BLaER1 treated with 17β-estradiol and CSF1 and Interleukin-3, amounts not matched to agents 10 nM and 100 nM (cell line): ENCODE data around the gene GNG14.
A peak's percentile ranks its signal among the peaks of the same experiment; 100 is the strongest.
"Not testable (repeated sequence)": the region's sequence is repeated elsewhere in the genome, so short reads cannot be mapped to it uniquely, and the experiment has no call there.

Experiments used
- H3K27ac ChIP-seq, 11 experiments: shearing (Covaris generic); formaldehyde crosslinking; 2 replicates each; pipeline ENCODE4 v1.8.1; 2022
- H3K27me3 ChIP-seq, 11 experiments: shearing (Covaris generic); formaldehyde crosslinking; 2 replicates each; pipeline ENCODE4 v1.8.1; 2022
- H3K36me3 ChIP-seq, 11 experiments: shearing (Covaris generic); formaldehyde crosslinking; 2 replicates each; pipeline ENCODE4 v1.8.1; 2022
- H3K4me1 ChIP-seq, 10 experiments: shearing (Covaris generic); formaldehyde crosslinking; 2 replicates each; pipeline ENCODE4 v1.8.1; 2022
- H3K4me2 ChIP-seq, 11 experiments: shearing (Covaris generic); formaldehyde crosslinking; 2 replicates each; pipeline ENCODE4 v1.8.1; 2022
- H3K4me3 ChIP-seq, 10 experiments: shearing (Covaris generic); formaldehyde crosslinking; 2 replicates each; pipeline ENCODE4 v1.8.1; 2022
- H3K9ac ChIP-seq, 11 experiments: shearing (Covaris generic); formaldehyde crosslinking; 2 replicates each; pipeline ENCODE4 v1.8.1; 2022
- H3K9me3 ChIP-seq, 11 experiments: shearing (Covaris generic); formaldehyde crosslinking; replicated peaks in 1 of 11; 2 replicates each; pipeline ENCODE4 v1.8.1; 2022
- H4K20me1 ChIP-seq, 11 experiments: shearing (Covaris generic); formaldehyde crosslinking; 2 replicates each; pipeline ENCODE4 v1.8.1; 2022
- Cebpa-rat ChIP-seq, 11 experiments: shearing (Covaris generic); IDR thresholded peaks; 2 replicates each; pipeline ENCODE4 v1.8.1; 2022

Gene GNG14

GRCh38 chr19:12705654-12706331 lies 18.0 kb downstream of the GNG14 start:
- H3K36me3 ChIP-seq, result peaks cover 99 to 100% (median 100%) of the 10 kb centered on the region in 11 experiments

GRCh38 chr19:12706332-12706718 lies 18.5 kb downstream of the GNG14 start:
- Histone ChIP-seq H3K4me2 (no peak overlapping the region), H3K4me3 (no peak overlapping the region), H3K9me3 (no peaks in the 10 kb centered on the region), H3K27me3 (no peaks in the 10 kb centered on the region), H3K27ac (no peak overlapping the region), H3K4me1 (no peaks in the 10 kb centered on the region), H3K9ac (0 out of 22 replicates have a peak overlapping the region, but pooled peaks of 1 of the 11 experiments have one; percentile 23), H4K20me1 (peaks cover under 1 to 98% (median 78%) of the 10 kb centered on the region in 11 experiments; a peak in 20 of 22 replicates), H3K36me3 (peaks cover 99 to 100% (median 100%) of the 10 kb centered on the region in 11 experiments)
- no peak for TF ChIP-seq Cebpa-rat (IDR thresholded peaks at IDR 0.05)

More at GRCh38 chr19:12705654-12706331, 18.0 kb downstream of the GNG14 start:
- Histone ChIP-seq H3K9ac (no peak overlapping the region), H3K4me3 (no peak overlapping the region), H3K4me1 (no peaks in the 10 kb centered on the region), H3K4me2 (no peak overlapping the region), H3K9me3 (no peaks in the 10 kb centered on the region), H3K27me3 (no peaks in the 10 kb centered on the region), H3K27ac (no peak overlapping the region), H4K20me1 (peaks cover 0 to 98% (median 78%) of the 10 kb centered on the region in 11 experiments; a peak in 19 of 22 replicates)
- no peak for TF ChIP-seq Cebpa-rat (IDR thresholded peaks at IDR 0.05)

- Histone ChIP-seq H3K9me3 (no peaks in the 10 kb centered on the region), H3K36me3 (peaks cover 96 to 98% (median 97%) of the 10 kb centered on the region in 11 experiments), H3K27ac (no peak overlapping the region), H3K9ac (no peak overlapping the region), H3K4me1 (no peaks in the 10 kb centered on the region), H3K4me2 (no peak overlapping the region), H4K20me1 (peaks cover 4 to 96% (median 72%) of the 10 kb centered on the region in 11 experiments; a peak in 20 of 22 replicates), H3K4me3 (no peak overlapping the region), H3K27me3 (no peaks in the 10 kb centered on the region)
- no peak for TF ChIP-seq Cebpa-rat (IDR thresholded peaks at IDR 0.05)
Measured at GRCh38 chr19:12708641-12709040, 20.8 kb downstream of the GNG14 start.

- no peak for TF ChIP-seq Cebpa-rat (IDR thresholded peaks at IDR 0.05)
- no peak overlapping the region for H3K4me2 ChIP-seq
- H3K27ac ChIP-seq, result no peak overlapping the region
- no peaks in the 10 kb centered on the region for H3K9me3 ChIP-seq
- H3K4me3 ChIP-seq, result no peak overlapping the region
- no peaks in the 10 kb centered on the region for H3K4me1 ChIP-seq
- H3K27me3 ChIP-seq, result no peaks in the 10 kb centered on the region
- H3K36me3 ChIP-seq, result peaks cover 96 to 98% (median 97%) of the 10 kb centered on the region in 11 experiments
- peaks cover 9 to 96% (median 80%) of the 10 kb centered on the region in 11 experiments; a peak in 20 of 22 replicates for H4K20me1 ChIP-seq
- H3K9ac ChIP-seq, result no peak overlapping the region
Measured at GRCh38 chr19:12711187-12711586, 23.4 kb downstream of the GNG14 start.

GRCh38 chr19:12712077-12712476 lies 24.3 kb downstream of the GNG14 start:
- H3K4me3 ChIP-seq, H3K27me3 ChIP-seq, H3K27ac ChIP-seq, H3K9ac ChIP-seq, H3K4me1 ChIP-seq, H3K9me3 ChIP-seq, H3K4me2 ChIP-seq: not testable (repeated sequence)
- peaks cover 15 to 96% (median 80%) of the 10 kb centered on the region in 11 experiments; a peak in 21 of 22 replicates for H4K20me1 ChIP-seq
- peaks cover 94 to 98% (median 97%) of the 10 kb centered on the region in 11 experiments for H3K36me3 ChIP-seq

GRCh38 chr19:12713304-12713703 lies 25.5 kb downstream of the GNG14 start:
- not testable (repeated sequence) for H3K4me1 ChIP-seq, H3K4me2 ChIP-seq, H3K27me3 ChIP-seq, H3K9me3 ChIP-seq, H3K27ac ChIP-seq, H3K4me3 ChIP-seq
- peaks cover 94 to 98% (median 97%) of the 10 kb centered on the region in 11 experiments for H3K36me3 ChIP-seq
- H3K9ac ChIP-seq, result 0 out of 22 replicates have a peak overlapping the region, but pooled peaks of 1 of the 11 experiments have one; percentile 9
- peaks cover 15 to 98% (median 88%) of the 10 kb centered on the region in 11 experiments; a peak in 21 of 22 replicates for H4K20me1 ChIP-seq

GRCh38 chr19:12715102-12715501 lies 27.3 kb downstream of the GNG14 start:
- no peak for TF ChIP-seq Cebpa-rat (IDR thresholded peaks at IDR 0.05)
- H3K4me1 ChIP-seq, result peaks cover 18 to 25% (median 21%) of the 10 kb centered on the region in 10 experiments
- no peak overlapping the region for H3K4me3 ChIP-seq
- peak overlapping the region in 1 of 11 experiments; percentile 19; a peak in 1 of 22 replicates for H3K9ac ChIP-seq
- H3K27ac ChIP-seq, result no peak overlapping the region
- H3K27me3 ChIP-seq, result no peaks in the 10 kb centered on the region
- H3K4me2 ChIP-seq, result no peak overlapping the region
- no peaks in the 10 kb centered on the region for H3K9me3 ChIP-seq
- peaks cover 89 to 98% (median 97%) of the 10 kb centered on the region in 11 experiments for H3K36me3 ChIP-seq
- H4K20me1 ChIP-seq, result peaks cover 15 to 98% (median 94%) of the 10 kb centered on the region in 11 experiments; a peak in 21 of 22 replicates

GRCh38 chr19:12715929-12716328 lies 28.1 kb downstream of the GNG14 start:
- Histone ChIP-seq H3K4me3 (no peak overlapping the region), H3K27me3 (no peaks in the 10 kb centered on the region), H3K9me3 (no peaks in the 10 kb centered on the region), H3K4me1 (peaks cover 24 to 31% (median 28%) of the 10 kb centered on the region in 10 experiments), H3K27ac (no peak overlapping the region), H3K4me2 (no peak overlapping the region), H3K9ac (peak overlapping the region in 4 of 11 experiments; percentile 12 to 44 (median 22); a peak in 4 of 22 replicates), H4K20me1 (peaks cover 15 to 98% (median 95%) of the 10 kb centered on the region in 11 experiments; a peak in 21 of 22 replicates), H3K36me3 (peaks cover 80 to 97% (median 94%) of the 10 kb centered on the region in 11 experiments)
- TF ChIP-seq Cebpa-rat (IDR thresholded peaks at IDR 0.05), result no peak

GRCh38 chr19:12720296-12720695 lies 32.5 kb downstream of the GNG14 start:
- peak overlapping the region; percentile 95 to 100 (median 99) for H3K9ac ChIP-seq
- peak overlapping the region in 10 of 11 experiments; percentile 90 to 99 (median 98); a peak in 18 of 22 replicates for H3K27ac ChIP-seq
- H3K4me2 ChIP-seq, result peak overlapping the region; percentile 94 to 100 (median 98)
- peaks cover 11 to 67% (median 65%) of the 10 kb centered on the region in 11 experiments; a peak in 21 of 22 replicates for H4K20me1 ChIP-seq
- H3K4me3 ChIP-seq, result peak overlapping the region; percentile 71 to 90 (median 84)
- peaks cover 40 to 57% (median 54%) of the 10 kb centered on the region in 11 experiments for H3K36me3 ChIP-seq
- H3K9me3 ChIP-seq, result no peaks in the 10 kb centered on the region
- no peak for TF ChIP-seq Cebpa-rat (IDR thresholded peaks at IDR 0.05)
- H3K4me1 ChIP-seq, result peaks cover 29 to 43% (median 37%) of the 10 kb centered on the region in 10 experiments
- H3K27me3 ChIP-seq, result no peaks in the 10 kb centered on the region
